Nucleus accumbens (tissue), 56 donors: ENCODE results near the gene GOLGA8T.
"Not testable (repeated sequence)": the region's sequence is repeated elsewhere in the genome, so short reads cannot be mapped to it uniquely, and the experiment has no call there.

Experiments
- DNase-seq, 56 donors: peaks; one replicate each; lab custom pipeline; 2025; lab: John Stamatoyannopoulos, UW

The GOLGA8T gene

GRCh38 chr15:30189754-30190153, 54.9 kb downstream of the GOLGA8T start:
- DNase-seq, result not testable (repeated sequence)

- DNase-seq, result not testable (repeated sequence)
Measured at GRCh38 chr15:30191143-30191542, 56.3 kb downstream of the GOLGA8T start.

- not testable (repeated sequence) for DNase-seq
Measured at GRCh38 chr15:30191639-30192038, 56.8 kb downstream of the GOLGA8T start.

GRCh38 chr15:30192119-30192745, 57.4 kb downstream of the GOLGA8T start:
- DNase-seq, result not testable (repeated sequence)

- not testable (repeated sequence) for DNase-seq
Measured at GRCh38 chr15:30192892-30193291, 58.0 kb downstream of the GOLGA8T start.
